HG03439 (cell line): ENCODE data around the gene ADAMTS2.
"Not testable (repeated sequence)": the region's sequence is repeated elsewhere in the genome, so short reads cannot be mapped to it uniquely, and the experiment has no call there.

Source experiments
- ATAC-seq: cut with Tn5 transposase; IDR thresholded peaks from one replicate; pipeline ENCODE4 v1.9.1; 2021; ENCODE audit warnings: mild to moderate bottlenecking, moderate library complexity; ENCODE audit not compliant: unreplicated experiment

ADAMTS2 gene

GRCh38 chr5:179221196-179221876 lies 123.9 kb downstream of the ADAMTS2 start:
- ATAC-seq: no peak

GRCh38 chr5:179220716-179221115 lies 124.5 kb downstream of the ADAMTS2 start:
- ATAC-seq: no peak

GRCh38 chr5:179219661-179220620 lies 125.3 kb downstream of the ADAMTS2 start:
- no peak for ATAC-seq

- ATAC-seq: no peak
These were observed 126.3 kb downstream of the ADAMTS2 start for GRCh38 chr5:179218943-179219330.

- no peak for ATAC-seq
These were observed 127.0 kb downstream of the ADAMTS2 start for GRCh38 chr5:179217956-179218942.

- no peak for ATAC-seq
These were observed 127.9 kb downstream of the ADAMTS2 start for GRCh38 chr5:179217356-179217755.

- not testable (repeated sequence) for ATAC-seq
These were observed 128.9 kb downstream of the ADAMTS2 start for GRCh38 chr5:179216381-179216780.

- no peak for ATAC-seq
These were observed 129.7 kb downstream of the ADAMTS2 start for GRCh38 chr5:179215576-179215975.

GRCh38 chr5:179214678-179215077 lies 130.6 kb downstream of the ADAMTS2 start:
- ATAC-seq: no peak

- no peak for ATAC-seq
These were observed 132.4 kb downstream of the ADAMTS2 start for GRCh38 chr5:179212870-179213269.

GRCh38 chr5:179211631-179212030 lies 133.6 kb downstream of the ADAMTS2 start:
- no peak for ATAC-seq

GRCh38 chr5:179211068-179211467 lies 134.2 kb downstream of the ADAMTS2 start:
- ATAC-seq: no peak

GRCh38 chr5:179210478-179210877 lies 134.8 kb downstream of the ADAMTS2 start:
- ATAC-seq: no peak

GRCh38 chr5:179209359-179210150 lies 135.7 kb downstream of the ADAMTS2 start:
- ATAC-seq: no peak

- ATAC-seq: no peak
These were observed 136.4 kb downstream of the ADAMTS2 start for GRCh38 chr5:179208706-179209358.

- no peak for ATAC-seq
These were observed 137.1 kb downstream of the ADAMTS2 start for GRCh38 chr5:179207920-179208705.

GRCh38 chr5:179207470-179207869 lies 137.8 kb downstream of the ADAMTS2 start:
- no peak for ATAC-seq

- no peak for ATAC-seq
These were observed 138.9 kb downstream of the ADAMTS2 start for GRCh38 chr5:179206366-179206765.

- no peak for ATAC-seq
These were observed 140.0 kb downstream of the ADAMTS2 start for GRCh38 chr5:179205277-179205676.
